Keratinocyte (primary cell): ENCODE measurements around the gene PLXND1. TPM values are rescaled to one million over a fixed set of nuclear protein-coding genes. Genes with fewer than 3 reads are reported as not detected.

Experiments
- DNase-seq: peaks from one replicate; pipeline ENCODE4 v3.0.0-alpha.2; 2011; ENCODE audit warnings: low read depth, missing footprints, low spot score
- FAIRE-seq: peaks from 2 replicates; lab custom pipeline; 2011; peaks lifted over from hg19 to GRCh38; lab: Jason Lieb, UNC
- H2AFZ ChIP-seq: 2 replicates; pipeline ENCODE4 v1.6.0; 2012; ENCODE audit warnings: low read length, control low read depth, inconsistent platforms; ENCODE audit not compliant: control insufficient read depth
- H3K27ac ChIP-seq: 2 replicates; pipeline ENCODE4 v1.5.1; 2011; ENCODE audit warnings: low read length; ENCODE audit not compliant: control insufficient read depth, insufficient read depth
- H3K27me3 ChIP-seq: 3 replicates; pipeline ENCODE4 v1.6.0; 2011; ENCODE audit warnings: low read length; ENCODE audit not compliant: control insufficient read depth, insufficient read depth; ENCODE audit errors: extremely low read depth
- H3K36me3 ChIP-seq, 2 experiments: 2 replicates in 1 of 2; 3 replicates in 1 of 2; pipeline ENCODE4 v1.5.1; 2011; ENCODE audit warnings: low read length in 2 of 2, mild to moderate bottlenecking in 1 of 2; ENCODE audit not compliant: control insufficient read depth in 2 of 2, insufficient read depth in 2 of 2; ENCODE audit errors: extremely low read depth in 1 of 2
- H3K4me1 ChIP-seq: 3 replicates; pipeline ENCODE4 v1.5.1; 2011; ENCODE audit warnings: low read length; ENCODE audit not compliant: control insufficient read depth, insufficient read depth; ENCODE audit errors: extremely low read depth
- H3K4me2 ChIP-seq: 3 replicates; pipeline ENCODE4 v1.6.0; 2011; ENCODE audit warnings: low read depth, low read length; ENCODE audit not compliant: control insufficient read depth, insufficient read depth; ENCODE audit errors: extremely low read depth
- H3K4me3 ChIP-seq, 3 experiments: fragments of 200-600 bp in 1 of 3; sonication (generic) in 1 of 3; 2 replicates in 2 of 3; 3 replicates in 1 of 3; pipeline ENCODE4 v1.5.1; 2011 to 2016; ENCODE audit warnings: low read length in 3 of 3, mild to moderate bottlenecking in 3 of 3, control low read depth in 2 of 3, inconsistent platforms in 1 of 3, low read depth in 1 of 3, mixed read lengths in 1 of 3, mixed run types in 1 of 3, moderate library complexity in 1 of 3; ENCODE audit not compliant: control insufficient read depth in 2 of 3, insufficient read depth in 2 of 3; ENCODE audit errors: extremely low read depth in 1 of 3
- H3K79me2 ChIP-seq: 2 replicates; pipeline ENCODE4 v1.6.0; 2012; ENCODE audit warnings: low read length; ENCODE audit not compliant: control insufficient read depth, insufficient read depth
- H3K9ac ChIP-seq: 3 replicates; pipeline ENCODE4 v1.6.0; 2011; ENCODE audit warnings: low read length; ENCODE audit not compliant: control insufficient read depth, insufficient read depth; ENCODE audit errors: extremely low read depth
- H3K9me1 ChIP-seq: 3 replicates; pipeline ENCODE4 v1.6.0; 2011; ENCODE audit warnings: low read length; ENCODE audit not compliant: control insufficient read depth, insufficient read depth; ENCODE audit errors: extremely low read depth
- H3K9me3 ChIP-seq: 2 replicates; pipeline ENCODE4 v1.5.1; 2012; ENCODE audit warnings: low read depth, low read length; ENCODE audit not compliant: control insufficient read depth
- H4K20me1 ChIP-seq: 3 replicates; pipeline ENCODE4 v1.6.0; 2011; ENCODE audit warnings: low read length; ENCODE audit not compliant: control insufficient read depth, insufficient read depth; ENCODE audit errors: extremely low read depth
- CTCF ChIP-seq, 3 experiments: IDR thresholded peaks in 1 of 3; conservative IDR thresholded peaks in 1 of 3; optimal IDR thresholded peaks in 1 of 3; 2 replicates in 2 of 3; 3 replicates in 1 of 3; pipeline versions ENCODE3 to v1.5.1; 2011; ENCODE audit warnings: low read length in 3 of 3, mild to moderate bottlenecking in 3 of 3, moderate library complexity in 2 of 3, control low read depth in 1 of 3, inconsistent platforms in 1 of 3; ENCODE audit not compliant: insufficient read depth in 2 of 3; ENCODE audit errors: extremely low read depth in 1 of 3
- EZH2 ChIP-seq: IDR thresholded peaks from one replicate; pipeline ENCODE4 v1.6.1; 2012; ENCODE audit warnings: inconsistent platforms, mild to moderate bottlenecking, low read length, moderate library complexity
- dilution Hi-C: fragments of 300-500 bp; cut with MboI; formaldehyde crosslinking; loops from one replicate; pipeline ENCODE4 v1.7.0; 2020; ENCODE audit warnings: low sequenced_read_pairs; ENCODE audit not compliant: extremely low pct_ligation_motif_present
- polyA plus RNA-seq, 5 experiments: library from polyadenylated mRNA; depleted of rRNA in 3 of 5; stranded (reverse) in 3 of 5; stranded (forward) in 1 of 5; unstranded in 1 of 5; fragments of >200 nt; gene quantifications; 1 replicate in 1 of 5; 2 replicates in 3 of 5; 3 replicates in 1 of 5; pipeline versions ENCODE4 v1.2.1 to v1.2.3, GENCODE V29; 2011 to 2012; ENCODE audit warnings: missing spikeins in 2 of 5, low read depth in 1 of 5, low replicate concordance in 1 of 5

The PLXND1 gene
- polyA plus RNA-seq, 1 donor (not counting 4 experiments of a cell fraction or from before 2014, with no cell fraction given): 0.09 TPM

- Histone ChIP-seq H3K9ac (no peak overlapping the region), H3K27ac (no peak overlapping the region), H3K36me3 (no peaks in the 10 kb centered on the region), H2AFZ (no peak overlapping the region), H3K27me3 (peaks cover 6% of the 10 kb centered on the region), H3K4me2 (no peak overlapping the region), H3K9me3 (no peaks in the 10 kb centered on the region), H3K9me1 (no peaks in the 10 kb centered on the region), H4K20me1 (no peaks in the 10 kb centered on the region), H3K4me3 (no peak overlapping the region), H3K4me1 (no peaks in the 10 kb centered on the region), H3K79me2 (no peaks in the 10 kb centered on the region)
- TF ChIP-seq EZH2: no peak
- TF ChIP-seq CTCF (optimal IDR thresholded peaks at IDR 0.05 in 1 of 3, IDR thresholded peaks at IDR 0.05 in 1 of 3, conservative IDR thresholded peaks at IDR 0.05 in 1 of 3; ENCODE audit: extremely low read depth in 1 of 3, insufficient read depth in 2 of 3, low read length in 3 of 3): no peak
- no peak for FAIRE-seq
- DNase-seq: no peak
- dilution Hi-C loops: no loop called here
Measured at GRCh38 chr3:129569856-129570255, 36.6 kb downstream of the PLXND1 start.

- Histone ChIP-seq H3K4me1 (no peaks in the 10 kb centered on the region), H4K20me1 (no peaks in the 10 kb centered on the region), H3K79me2 (no peaks in the 10 kb centered on the region), H3K4me2 (no peak overlapping the region), H3K27ac (no peak overlapping the region), H3K9ac (no peak overlapping the region), H3K4me3 (no peak overlapping the region), H3K27me3 (peaks cover 6% of the 10 kb centered on the region), H3K36me3 (no peaks in the 10 kb centered on the region), H2AFZ (no peak overlapping the region), H3K9me3 (no peaks in the 10 kb centered on the region), H3K9me1 (no peaks in the 10 kb centered on the region)
- no peak for FAIRE-seq
- DNase-seq: no peak
- dilution Hi-C loops: no loop called here
- no peak for TF ChIP-seq CTCF (optimal IDR thresholded peaks at IDR 0.05 in 1 of 3, IDR thresholded peaks at IDR 0.05 in 1 of 3, conservative IDR thresholded peaks at IDR 0.05 in 1 of 3; ENCODE audit: extremely low read depth in 1 of 3, insufficient read depth in 2 of 3, low read length in 3 of 3)
- TF ChIP-seq EZH2: no peak
Measured at GRCh38 chr3:129567939-129568338, 38.5 kb downstream of the PLXND1 start.
